Stomach (tissue), 4 donors: ENCODE measurements around the gene ZDBF2.

Experiments used
- CTCF ChIP-seq, 7 experiments: fragments of 450-650 bp in 4 of 7; fragments of 200-600 bp in 3 of 7; sonication (generic) in 3 of 7; IDR thresholded peaks; one replicate each; pipeline ENCODE4 v1.5.1; 2016 to 2019; ENCODE audit warnings: antibody characterized with exemption in 7 of 7, control low read depth in 2 of 7, mild to moderate bottlenecking in 1 of 7
- EP300 ChIP-seq: sonication (generic); formaldehyde crosslinking; IDR thresholded peaks from one replicate; pipeline ENCODE4 v1.6.1; 2017; ENCODE audit warnings: antibody characterized with exemption
- POLR2A ChIP-seq, 4 donors: fragments of 450-650 bp; IDR thresholded peaks; one replicate each; pipeline ENCODE4 v1.6.1; 2016; ENCODE audit warnings: antibody characterized with exemption in 4 of 4, control low read depth in 2 of 4, mild to moderate bottlenecking in 1 of 4, moderate library complexity in 1 of 4
- POLR2AphosphoS5 ChIP-seq, 3 donors: sonication (generic); formaldehyde crosslinking; IDR thresholded peaks; one replicate each; pipeline ENCODE4 v1.6.1; 2016; ENCODE audit warnings: antibody characterized with exemption in 3 of 3

- TF ChIP-seq POLR2AphosphoS5 (IDR thresholded peaks at IDR 0.05) (no peak), CTCF (IDR thresholded peaks at IDR 0.05) (no peak), EP300 (no peak), POLR2A (IDR thresholded peaks at IDR 0.05) (no peak)
Observed at GRCh38 chr2:206341396-206341795, 66.9 kb downstream of the ZDBF2 start.
